Measurements from ENCODE around the gene ZBTB49. TPM values are rescaled to one million over a fixed set of nuclear protein-coding genes. Genes with fewer than 3 reads are reported as not detected.
A peak's percentile ranks its signal among the peaks of the same experiment; 100 is the strongest.

The ZBTB49 gene
- polyA plus RNA-seq, 1 donor from 2014 or later, result 7.8 TPM

- no peak overlapping the region for H3K4me3 Mint-ChIP-seq
- H3K36me3 Mint-ChIP-seq, result peaks cover 7% of the 10 kb centered on the region
- H3K9me3 Mint-ChIP-seq, result peaks cover 0 to 4% (median 0%) of the 10 kb centered on the region in 3 donors
- no peak overlapping the region for H3K27ac Mint-ChIP-seq
- H3K4me1 Mint-ChIP-seq, result no peaks in the 10 kb centered on the region
- H3K27me3 Mint-ChIP-seq, result no peaks in the 10 kb centered on the region
These were observed 36.1 kb downstream of the ZBTB49 start for GRCh38 chr4:4326166-4326565.

DNA sequence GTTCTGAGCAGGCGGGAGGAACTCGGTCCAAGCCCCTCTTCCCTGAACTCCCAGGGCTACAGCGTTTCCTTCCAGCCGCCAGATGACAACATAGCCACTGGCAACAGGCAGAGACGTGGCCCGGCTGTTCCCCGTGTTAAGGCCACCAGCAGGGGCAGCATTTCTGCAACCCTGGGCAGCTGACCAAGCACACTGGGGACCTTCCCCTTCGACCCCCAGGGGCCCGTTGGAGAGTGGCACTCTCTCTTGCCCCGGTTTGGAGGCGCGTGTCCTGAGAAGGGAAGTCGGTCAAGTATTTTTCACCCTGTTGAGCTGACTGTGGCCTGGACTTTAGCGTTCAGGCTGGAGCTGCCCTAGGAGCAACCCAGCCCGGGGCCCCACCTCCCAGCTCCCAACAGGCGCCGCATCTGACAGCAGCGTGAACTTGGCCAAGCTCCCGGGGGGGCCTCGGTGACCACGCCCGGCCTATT is 37.6 kb downstream of the ZBTB49 start:
- Mint-ChIP-seq H3K9me3 (peaks cover 0 to 4% (median 0%) of the 10 kb centered on the region in 3 donors), H3K4me1 (peaks cover 0 to 1% (median 0%) of the 10 kb centered on the region in 3 donors), H3K4me3 (no peak overlapping the region), H3K36me3 (peaks cover 4% of the 10 kb centered on the region), H3K27ac (no peak overlapping the region), H3K27me3 (no peaks in the 10 kb centered on the region)

GRCh38 chr4:4328206-4328605 is 38.2 kb downstream of the ZBTB49 start:
- peaks cover 4% of the 10 kb centered on the region for H3K36me3 Mint-ChIP-seq
- H3K4me1 Mint-ChIP-seq, result peaks cover 0 to 1% (median 0%) of the 10 kb centered on the region in 3 donors
- H3K4me3 Mint-ChIP-seq, result no peak overlapping the region
- no peak overlapping the region for H3K27ac Mint-ChIP-seq
- peaks cover 0 to 4% (median 0%) of the 10 kb centered on the region in 3 donors for H3K9me3 Mint-ChIP-seq
- no peaks in the 10 kb centered on the region for H3K27me3 Mint-ChIP-seq

GRCh38 chr4:4328840-4329239 is 38.8 kb downstream of the ZBTB49 start:
- peaks cover 0 to 1% (median 0%) of the 10 kb centered on the region in 3 donors for H3K4me1 Mint-ChIP-seq
- H3K9me3 Mint-ChIP-seq, result peaks cover 0 to 4% (median 0%) of the 10 kb centered on the region in 3 donors
- peaks cover 4% of the 10 kb centered on the region for H3K36me3 Mint-ChIP-seq
- no peak overlapping the region for H3K4me3 Mint-ChIP-seq
- no peak overlapping the region for H3K27ac Mint-ChIP-seq
- no peaks in the 10 kb centered on the region for H3K27me3 Mint-ChIP-seq

- Mint-ChIP-seq H3K27me3 (peaks cover 3% of the 10 kb centered on the region), H3K4me3 (no peak overlapping the region), H3K36me3 (peaks cover 4% of the 10 kb centered on the region), H3K4me1 (peaks cover 0 to 1% (median 0%) of the 10 kb centered on the region in 3 donors), H3K27ac (no peak overlapping the region), H3K9me3 (peaks cover 0 to 4% (median 0%) of the 10 kb centered on the region in 3 donors)
These were observed 39.4 kb downstream of the ZBTB49 start for GRCh38 chr4:4329496-4329895.

DNA sequence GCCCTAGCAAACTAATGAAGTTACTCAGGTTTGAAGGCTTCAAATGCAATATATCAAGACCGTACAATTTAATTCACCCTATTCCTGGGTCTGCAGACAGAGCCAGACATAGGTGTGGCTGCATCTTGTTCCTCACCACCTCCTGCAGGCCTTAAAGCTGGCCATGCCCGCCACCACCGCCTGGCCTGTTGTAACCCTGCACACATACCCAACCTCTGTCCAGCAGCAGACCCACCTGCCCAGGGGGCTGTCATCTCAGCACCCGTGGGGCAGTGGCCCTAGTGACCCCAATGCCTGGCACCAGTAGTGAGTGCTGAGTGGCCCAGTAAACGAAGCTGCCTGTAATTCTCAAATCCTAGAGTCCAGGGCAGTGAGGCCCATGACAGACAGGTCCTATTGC is 40.7 kb downstream of the ZBTB49 start:
- no peak overlapping the region for H3K27ac Mint-ChIP-seq
- peaks cover 11% of the 10 kb centered on the region for H3K27me3 Mint-ChIP-seq

DNA sequence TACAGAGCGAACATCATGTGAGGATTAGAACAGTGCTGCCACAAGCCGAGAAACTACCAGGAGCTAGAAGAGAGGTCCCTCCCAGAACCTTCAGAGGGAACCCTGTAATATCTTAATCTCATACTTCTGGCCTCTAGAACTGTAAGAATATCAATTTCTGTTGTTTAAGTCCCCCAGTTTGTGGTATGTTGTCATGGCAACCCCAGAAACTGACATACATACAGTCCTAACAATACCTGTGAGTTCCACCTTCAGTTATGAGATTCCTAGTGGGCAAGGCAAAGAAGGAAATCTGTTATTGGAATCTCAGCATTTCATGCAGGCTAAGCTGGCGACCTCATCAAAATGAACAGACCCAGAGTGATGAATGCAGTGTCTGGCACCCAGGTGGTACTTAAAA is 42.5 kb downstream of the ZBTB49 start:
- H3K27ac Mint-ChIP-seq, result peak overlapping the region in 1 of 3 donors; percentile 78
- H3K9me3 Mint-ChIP-seq, result peaks cover 0 to 4% (median 0%) of the 10 kb centered on the region in 3 donors
- peaks cover 12% of the 10 kb centered on the region for H3K27me3 Mint-ChIP-seq
- H3K4me3 Mint-ChIP-seq, result no peak overlapping the region
- H3K36me3 Mint-ChIP-seq, result peaks cover 4% of the 10 kb centered on the region
- H3K4me1 Mint-ChIP-seq, result peaks cover 2 to 5% (median 3%) of the 10 kb centered on the region in 3 donors

More for the DNA sequence above, 40.7 kb downstream of the ZBTB49 start:
- no peak overlapping the region for H3K4me3 Mint-ChIP-seq
- peaks cover 2 to 5% (median 3%) of the 10 kb centered on the region in 3 donors for H3K4me1 Mint-ChIP-seq
- H3K9me3 Mint-ChIP-seq, result peaks cover 0 to 4% (median 0%) of the 10 kb centered on the region in 3 donors
- peaks cover 4% of the 10 kb centered on the region for H3K36me3 Mint-ChIP-seq

- H3K27me3 Mint-ChIP-seq, result peaks cover 12% of the 10 kb centered on the region
- no peak overlapping the region for H3K27ac Mint-ChIP-seq
- H3K4me1 Mint-ChIP-seq, result peaks cover 2 to 5% (median 3%) of the 10 kb centered on the region in 3 donors
- H3K36me3 Mint-ChIP-seq, result peaks cover 4% of the 10 kb centered on the region
- no peak overlapping the region for H3K4me3 Mint-ChIP-seq
- peaks cover 0 to 4% (median 0%) of the 10 kb centered on the region in 3 donors for H3K9me3 Mint-ChIP-seq
These were observed 43.2 kb downstream of the ZBTB49 start for GRCh38 chr4:4333265-4333706.

DNA sequence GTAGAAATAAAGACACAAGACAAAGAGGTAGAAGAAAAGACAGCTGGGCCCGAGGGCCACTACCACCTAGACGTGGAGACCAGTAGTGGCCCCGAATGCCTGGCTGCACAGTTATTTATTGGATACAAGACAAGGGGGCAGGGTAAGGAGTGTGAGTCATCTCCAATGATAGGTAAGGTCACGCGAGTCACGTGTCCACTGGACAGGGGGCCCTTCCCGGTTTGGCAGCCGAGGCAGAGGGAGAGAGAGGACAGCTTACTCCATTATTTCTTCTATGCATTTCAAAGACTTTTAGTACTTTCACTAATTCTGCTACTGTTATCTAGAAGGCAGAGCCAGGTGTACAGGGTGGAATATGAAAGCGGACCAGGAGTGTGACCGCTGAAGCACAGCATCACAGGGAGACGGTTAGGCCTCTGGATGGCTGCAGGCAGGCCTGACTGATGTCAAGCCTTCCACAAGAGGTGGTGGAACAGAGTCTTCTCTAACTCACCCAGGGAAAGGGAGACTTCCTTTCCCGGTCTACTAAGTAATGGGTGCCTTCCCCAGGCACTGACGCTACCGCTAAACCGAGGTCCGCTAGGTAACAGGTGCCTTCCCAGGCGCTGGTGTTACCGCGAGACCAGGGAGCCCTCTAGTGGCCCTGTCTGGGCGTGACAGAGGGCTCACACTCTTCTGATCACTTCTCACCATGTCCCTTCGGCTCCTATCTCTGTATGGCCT is 44.9 kb downstream of the ZBTB49 start:
- Mint-ChIP-seq H3K9me3 (peaks cover 0 to 3% (median 0%) of the 10 kb centered on the region in 3 donors), H3K4me3 (peak overlapping the region in 1 of 4 donors; percentile 20), H3K27me3 (peaks cover 13% of the 10 kb centered on the region), H3K27ac (peak overlapping the region in 1 of 3 donors; percentile 53), H3K4me1 (peaks cover 2 to 5% (median 3%) of the 10 kb centered on the region in 3 donors), H3K36me3 (peaks cover 4% of the 10 kb centered on the region)

- Mint-ChIP-seq H3K4me3 (no peak overlapping the region), H3K36me3 (no peaks in the 10 kb centered on the region), H3K9me3 (no peaks in the 10 kb centered on the region), H3K27me3 (peaks cover 15% of the 10 kb centered on the region), H3K27ac (no peak overlapping the region), H3K4me1 (peaks cover 2 to 7% (median 5%) of the 10 kb centered on the region in 3 donors)
These were observed 48.4 kb downstream of the ZBTB49 start for GRCh38 chr4:4338210-4339001.

DNA sequence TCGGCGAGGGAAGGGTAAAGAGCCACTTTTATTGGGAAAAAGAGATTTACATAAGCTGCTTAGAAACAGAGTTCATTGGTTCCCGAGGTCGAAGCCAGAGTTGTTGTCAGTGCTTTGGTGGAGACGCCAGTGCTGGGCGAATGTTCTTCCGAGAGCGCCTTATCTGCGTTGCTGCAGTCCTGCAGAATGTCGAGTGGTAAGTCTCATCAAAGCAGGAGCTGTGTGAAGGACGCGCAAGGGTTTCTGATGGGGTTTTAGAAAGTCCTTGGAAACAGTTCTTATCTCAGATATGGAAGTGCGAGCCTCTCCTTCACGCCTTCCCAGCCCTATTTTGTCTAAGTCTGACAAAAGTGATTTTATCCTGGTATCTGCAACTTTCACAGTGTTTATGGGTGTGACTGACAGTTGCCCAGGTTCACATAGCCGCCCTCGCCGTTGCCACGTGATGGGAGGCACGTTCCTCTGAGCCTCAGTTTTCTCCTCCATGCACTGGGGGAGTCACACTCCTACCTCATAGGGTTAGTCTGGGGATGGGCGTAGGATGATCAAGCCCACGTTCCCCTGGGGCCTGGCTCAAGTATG is 49.5 kb downstream of the ZBTB49 start:
- peaks cover 7 to 9% (median 8%) of the 10 kb centered on the region in 3 donors for H3K4me1 Mint-ChIP-seq
- H3K27ac Mint-ChIP-seq, result no peak overlapping the region
- no peaks in the 10 kb centered on the region for H3K36me3 Mint-ChIP-seq
- H3K4me3 Mint-ChIP-seq, result no peak overlapping the region
- H3K27me3 Mint-ChIP-seq, result peaks cover 16% of the 10 kb centered on the region
- no peaks in the 10 kb centered on the region for H3K9me3 Mint-ChIP-seq

DNA sequence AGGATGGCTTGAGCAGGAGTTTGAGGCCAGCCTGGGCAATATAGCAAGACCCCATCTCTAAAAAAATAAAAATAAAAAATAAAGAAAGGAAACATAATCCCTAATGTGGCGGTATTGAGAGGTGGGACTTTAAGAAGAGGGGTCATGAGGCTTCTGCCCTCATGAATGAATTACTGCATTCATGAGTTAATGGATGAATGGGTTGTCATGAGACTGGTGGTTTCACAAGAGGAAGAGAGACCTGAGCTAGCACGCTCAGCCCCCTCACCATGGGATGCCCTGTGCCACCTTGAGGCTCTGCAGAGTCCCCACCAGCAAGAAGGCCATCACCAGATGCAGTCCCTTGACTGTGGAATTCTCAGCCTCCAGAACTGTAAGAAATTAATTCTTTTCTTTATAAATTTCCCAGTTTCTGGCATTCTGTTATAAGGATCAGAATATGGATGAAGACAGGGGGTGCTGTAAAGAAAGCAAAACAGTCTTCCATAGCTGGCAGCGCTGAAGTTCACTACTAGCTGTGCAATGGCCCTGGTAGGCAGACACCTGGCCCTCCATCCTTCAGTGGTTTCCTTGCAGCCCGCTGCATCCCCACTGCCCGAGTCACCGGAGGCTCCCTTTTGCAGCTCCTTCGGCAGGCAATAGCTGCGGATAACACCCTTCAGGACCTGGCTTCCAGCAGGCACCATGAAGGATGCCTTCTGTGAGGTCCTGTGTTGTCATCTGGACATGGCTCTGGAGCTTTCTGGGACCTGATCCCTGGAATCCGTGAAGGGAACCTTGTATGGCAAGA is 52.0 kb downstream of the ZBTB49 start:
- H3K27me3 Mint-ChIP-seq, result peaks cover 18% of the 10 kb centered on the region
- H3K27ac Mint-ChIP-seq, result no peak overlapping the region
- H3K9me3 Mint-ChIP-seq, result no peaks in the 10 kb centered on the region
- no peak overlapping the region for H3K4me3 Mint-ChIP-seq
- peaks cover 2% of the 10 kb centered on the region for H3K36me3 Mint-ChIP-seq
- H3K4me1 Mint-ChIP-seq, result peaks cover 10 to 18% (median 17%) of the 10 kb centered on the region in 3 donors

- Mint-ChIP-seq H3K4me3 (no peak overlapping the region), H3K27me3 (peaks cover 27% of the 10 kb centered on the region), H3K27ac (peak overlapping the region; percentile 22 to 52 (median 41)), H3K36me3 (peaks cover 2% of the 10 kb centered on the region), H3K4me1 (peaks cover 10 to 20% (median 17%) of the 10 kb centered on the region in 3 donors), H3K9me3 (no peaks in the 10 kb centered on the region)
These were observed 53.0 kb downstream of the ZBTB49 start for GRCh38 chr4:4343038-4343437.

DNA sequence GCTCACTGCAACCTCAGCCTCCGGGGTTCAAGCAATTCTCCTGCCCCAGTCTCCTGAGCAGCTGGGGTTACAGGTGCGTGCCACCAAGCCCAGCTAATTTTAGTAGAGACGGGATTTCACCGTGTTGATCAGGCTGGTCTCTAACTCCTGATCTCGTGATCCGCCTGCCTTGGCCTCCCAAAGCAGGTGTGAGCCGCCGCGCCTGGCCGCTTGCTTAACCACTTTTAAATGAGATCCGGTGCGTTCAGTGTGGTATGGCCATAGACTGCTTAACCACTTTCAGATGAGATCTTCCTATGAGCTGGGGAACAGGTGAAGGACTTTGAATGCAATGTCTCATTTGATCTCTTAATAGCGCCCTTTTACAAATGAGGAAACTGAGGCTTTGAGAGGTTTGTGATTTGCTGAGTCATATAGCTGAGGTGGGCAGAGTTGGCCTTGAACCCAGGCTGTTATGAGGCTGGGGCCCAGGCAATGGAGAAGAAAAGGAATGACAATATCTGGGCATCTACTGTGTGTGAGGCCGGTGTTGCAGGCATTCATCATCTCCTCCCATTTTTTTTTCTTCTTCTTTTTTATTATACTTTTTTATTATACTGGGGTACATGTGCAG is 55.0 kb downstream of the ZBTB49 start:
- H3K4me3 Mint-ChIP-seq, result peak overlapping the region; percentile 8 to 83 (median 63)
- peaks cover 2% of the 10 kb centered on the region for H3K36me3 Mint-ChIP-seq
- H3K9me3 Mint-ChIP-seq, result peaks cover 0 to 4% (median 3%) of the 10 kb centered on the region in 3 donors
- H3K27me3 Mint-ChIP-seq, result peaks cover 41% of the 10 kb centered on the region
- peaks cover 14 to 24% (median 17%) of the 10 kb centered on the region in 3 donors for H3K4me1 Mint-ChIP-seq
- peak overlapping the region in 2 of 3 donors; percentile 6 to 60 for H3K27ac Mint-ChIP-seq
